ENCODE results near the gene PKN3. TPM values are rescaled to one million over a fixed set of nuclear protein-coding genes. Genes with fewer than 3 reads are reported as not detected.
"Not testable (repeated sequence)": the region's sequence is repeated elsewhere in the genome, so short reads cannot be mapped to it uniquely, and the experiment has no call there.

PKN3 gene
- total RNA-seq, 2 experiments from 2014 or later: 0.95 to 1.9 TPM

- Mint-ChIP-seq H3K27ac (no peak overlapping the region), H3K4me3 (no peak overlapping the region), H3K36me3 (ENCODE audit: low read depth) (peaks cover 65% of the 10 kb centered on the region), H3K9me3 (no peaks in the 10 kb centered on the region), H3K27me3 (no peaks in the 10 kb centered on the region), H3K4me1 (ENCODE audit: low read depth) (peaks cover 23% of the 10 kb centered on the region)
- intact Hi-C loops (cut with DNase I, micrococcal nuclease): no loop called here
- ChIA-PET CTCF (interaction anchor here (1.0 to 1.5 kb wide), 2 partner anchors 8 to 46 kb away, joined by 3 to 6 read pairs; partner anchors contain the start of gene PKN3), POLR2A (interaction anchor here (1.1 kb wide), 1 partner anchor 30 kb away, joined by 3 read pairs; the partner anchor contains the start of gene ZDHHC12)
- ATAC-seq (ENCODE audit: poor library complexity): no peak
- Histone ChIP-seq H3K27ac (ENCODE audit: low read depth in 1 of 2, low read length in 2 of 2) (no peak overlapping the region), H3K4me1 (ENCODE audit: insufficient read depth, low read length) (peaks cover 9% of the 10 kb centered on the region), H3K27me3 (ENCODE audit: control insufficient read depth in 1 of 2, insufficient read depth in 2 of 2, low read length in 2 of 2) (no peaks in the 10 kb centered on the region), H3K36me3 (ENCODE audit: insufficient read depth, low read length) (peaks cover 53% of the 10 kb centered on the region), H3K9me3 (ENCODE audit: control insufficient read depth in 1 of 2, insufficient read depth in 1 of 2, low read length in 2 of 2) (no peaks in the 10 kb centered on the region), H3K4me3 (ENCODE audit: low read length) (no peak overlapping the region)
- no peak for DNase-seq
- TF ChIP-seq, protein P1, sequence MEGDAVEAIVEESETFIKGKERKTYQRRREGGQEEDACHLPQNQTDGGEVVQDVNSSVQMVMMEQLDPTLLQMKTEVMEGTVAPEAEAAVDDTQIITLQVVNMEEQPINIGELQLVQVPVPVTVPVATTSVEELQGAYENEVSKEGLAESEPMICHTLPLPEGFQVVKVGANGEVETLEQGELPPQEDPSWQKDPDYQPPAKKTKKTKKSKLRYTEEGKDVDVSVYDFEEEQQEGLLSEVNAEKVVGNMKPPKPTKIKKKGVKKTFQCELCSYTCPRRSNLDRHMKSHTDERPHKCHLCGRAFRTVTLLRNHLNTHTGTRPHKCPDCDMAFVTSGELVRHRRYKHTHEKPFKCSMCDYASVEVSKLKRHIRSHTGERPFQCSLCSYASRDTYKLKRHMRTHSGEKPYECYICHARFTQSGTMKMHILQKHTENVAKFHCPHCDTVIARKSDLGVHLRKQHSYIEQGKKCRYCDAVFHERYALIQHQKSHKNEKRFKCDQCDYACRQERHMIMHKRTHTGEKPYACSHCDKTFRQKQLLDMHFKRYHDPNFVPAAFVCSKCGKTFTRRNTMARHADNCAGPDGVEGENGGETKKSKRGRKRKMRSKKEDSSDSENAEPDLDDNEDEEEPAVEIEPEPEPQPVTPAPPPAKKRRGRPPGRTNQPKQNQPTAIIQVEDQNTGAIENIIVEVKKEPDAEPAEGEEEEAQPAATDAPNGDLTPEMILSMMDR (IDR thresholded peaks at IDR 0.05): no peak
Observed at GRCh38 chr9:128694344-128694743, 8.0 kb upstream of the PKN3 start.

GRCh38 chr9:128696923-128697707, 5.2 kb upstream of the PKN3 start:
- TF ChIP-seq, protein P1 (IDR thresholded peaks at IDR 0.05): no peak
- H3K36me3 Mint-ChIP-seq (ENCODE audit: low read depth): peaks cover 49% of the 10 kb centered on the region
- H3K9me3 Mint-ChIP-seq: no peaks in the 10 kb centered on the region
- no peak for ATAC-seq (ENCODE audit: poor library complexity)
- H3K9me3 ChIP-seq (ENCODE audit: control insufficient read depth in 1 of 2, insufficient read depth in 1 of 2, low read length in 2 of 2): no peaks in the 10 kb centered on the region
- no peak for DNase-seq
- H3K36me3 ChIP-seq (ENCODE audit: insufficient read depth, low read length): peaks cover 42% of the 10 kb centered on the region
- peaks cover 8% of the 10 kb centered on the region for H3K4me1 ChIP-seq (ENCODE audit: insufficient read depth, low read length)
- H3K27ac Mint-ChIP-seq: no peak overlapping the region
- no peak overlapping the region for H3K4me3 ChIP-seq (ENCODE audit: low read length)
- no peaks in the 10 kb centered on the region for H3K27me3 ChIP-seq (ENCODE audit: control insufficient read depth in 1 of 2, insufficient read depth in 2 of 2, low read length in 2 of 2)
- POLR2A ChIA-PET: interaction anchor here (0.6 to 1.1 kb wide), 3 partner anchors 13 to 131 kb away, joined by 3 to 4 read pairs (median 4); no protein-coding TSS in a partner anchor
- no peak overlapping the region for H3K4me3 Mint-ChIP-seq
- CTCF ChIA-PET: no interaction called here
- intact Hi-C loops (cut with DNase I, micrococcal nuclease): no loop called here
- peaks cover 9% of the 10 kb centered on the region for H3K4me1 Mint-ChIP-seq (ENCODE audit: low read depth)
- H3K27me3 Mint-ChIP-seq: no peaks in the 10 kb centered on the region
- H3K27ac ChIP-seq (ENCODE audit: low read depth in 1 of 2, low read length in 2 of 2): no peak overlapping the region

DNA sequence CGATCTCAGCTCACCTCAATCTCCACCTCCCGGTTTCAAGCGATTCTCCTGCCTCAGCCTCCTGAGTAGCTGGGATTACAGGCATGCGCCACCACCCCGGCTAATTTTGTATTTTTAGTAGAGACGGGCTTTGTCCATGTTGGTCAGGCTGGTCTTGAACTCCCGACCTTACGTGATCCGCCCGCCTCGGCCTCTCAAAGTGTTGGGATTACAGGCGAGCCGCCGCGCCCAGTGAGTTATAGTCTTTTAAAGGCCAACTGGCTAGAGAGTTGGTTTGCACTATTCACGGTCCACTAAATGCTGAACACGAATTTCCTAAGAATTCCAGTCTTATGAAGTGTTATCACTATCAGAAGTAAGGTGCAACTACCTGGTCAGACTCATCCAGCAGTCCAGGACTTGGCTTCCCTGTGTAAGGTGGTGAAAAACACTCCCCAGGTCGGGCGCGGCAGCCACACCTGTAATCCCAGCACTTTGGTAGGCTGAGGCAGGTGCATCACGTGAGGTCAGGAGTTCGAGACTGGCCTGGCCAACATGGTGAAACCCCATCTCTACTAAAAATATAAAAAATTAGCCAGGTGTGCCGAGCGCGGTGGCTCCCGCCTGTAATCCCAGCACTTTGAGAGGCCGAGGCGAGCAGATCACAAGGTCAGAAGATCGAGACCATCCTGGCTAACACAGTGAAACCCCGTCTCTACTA, 3.1 kb upstream of the PKN3 start:
- H3K27me3 Mint-ChIP-seq; H3K27ac ChIP-seq (ENCODE audit: low read depth in 1 of 2, low read length in 2 of 2); CTCF ChIA-PET; H3K9me3 ChIP-seq (ENCODE audit: control insufficient read depth in 1 of 2, insufficient read depth in 1 of 2, low read length in 2 of 2); DNase-seq; ATAC-seq (ENCODE audit: poor library complexity); POLR2A ChIA-PET; H3K4me3 Mint-ChIP-seq; H3K27me3 ChIP-seq (ENCODE audit: control insufficient read depth in 1 of 2, insufficient read depth in 2 of 2, low read length in 2 of 2); H3K4me3 ChIP-seq (ENCODE audit: low read length); intact Hi-C loops (cut with DNase I, micrococcal nuclease); H3K9me3 Mint-ChIP-seq; H3K27ac Mint-ChIP-seq: not testable (repeated sequence)
- H3K36me3 Mint-ChIP-seq (ENCODE audit: low read depth): peaks cover 28% of the 10 kb centered on the region
- H3K4me1 Mint-ChIP-seq (ENCODE audit: low read depth): peaks cover 17% of the 10 kb centered on the region
- Histone ChIP-seq H3K4me1 (ENCODE audit: insufficient read depth, low read length) (peaks cover 20% of the 10 kb centered on the region), H3K36me3 (ENCODE audit: insufficient read depth, low read length) (peaks cover 20% of the 10 kb centered on the region)

Measured in CD4-positive, alpha-beta T cell (primary cell).